Measurements from ENCODE around the gene NRN1. TPM values are rescaled to one million over a fixed set of nuclear protein-coding genes. Genes with fewer than 3 reads are reported as not detected.

The NRN1 gene
- total and polyA plus RNA-seq, 2 donors (not counting 3 experiments of a cell fraction or from before 2014, with no cell fraction given): 12.8 to 26.2 TPM

- DNase-seq (ENCODE audit: low read depth, low spot score) (no peak), FAIRE-seq (no peak)
- Histone ChIP-seq H3K27me3 (ENCODE audit: control insufficient read depth in 2 of 2, insufficient read depth in 2 of 2, low read length in 2 of 2) (peaks cover 34 to 85% of the 10 kb centered on the region in 2 experiments), H3K9ac (replicated peaks; ENCODE audit: extremely low read depth, insufficient read depth, low read length) (no peak overlapping the region), H3K4me3 (replicated peaks in 1 of 3; ENCODE audit: insufficient read depth in 1 of 3, low read depth in 1 of 3, low read length in 3 of 3) (no peak overlapping the region), H3K36me3 (ENCODE audit: control insufficient read depth in 2 of 2, extremely low read depth in 1 of 2, insufficient read depth in 2 of 2, low read length in 2 of 2) (no peaks in the 10 kb centered on the region), H3K9me3 (replicated peaks; ENCODE audit: control insufficient read depth, insufficient read depth, low read length) (no peaks in the 10 kb centered on the region), H3K4me1 (ENCODE audit: control insufficient read depth, extremely low read depth, insufficient read depth, low read length) (peaks cover 19% of the 10 kb centered on the region), H3K27ac (ENCODE audit: insufficient read depth, low read depth, low read length) (no peak overlapping the region), H3K79me2 (ENCODE audit: control insufficient read depth, insufficient read depth, low read length) (no peaks in the 10 kb centered on the region), H3K4me2 (ENCODE audit: insufficient read depth, low read length) (peak overlapping the region; percentile 67), H3K9me1 (replicated peaks; ENCODE audit: control insufficient read depth, extremely low read depth, insufficient read depth, low read length) (no peaks in the 10 kb centered on the region), H4K20me1 (replicated peaks; ENCODE audit: control insufficient read depth, extremely low read depth, insufficient read depth, low read length) (no peaks in the 10 kb centered on the region), H2AFZ (ENCODE audit: low read depth, low read length) (no peak overlapping the region)
- CTCF ChIA-PET: interaction anchor here (1.3 kb wide), 1 partner anchor 45 kb away, joined by 3 read pairs; no protein-coding TSS in a partner anchor
- dilution Hi-C loops (cut with MboI; ENCODE audit: extremely low pct_ligation_motif_present, low sequenced_read_pairs) (no loop called here), intact Hi-C loops (cut with micrococcal nuclease) (no loop called here)
- no TSS peak for BruUV-seq (replicated peaks)
- no peak for TF ChIP-seq MAX (IDR thresholded peaks at IDR 0.05; ENCODE audit: insufficient read depth, insufficient read length)
- TF ChIP-seq EZH2 (IDR thresholded peaks at IDR 0.05; ENCODE audit: borderline replicate concordance, low read depth, low read length, severe bottlenecking): peak; percentile 55
- POLR2A ChIA-PET: no interaction called here
Observed at GRCh38 chr6:6002005-6002847, 4.5 kb downstream of the NRN1 start.

- Histone ChIP-seq H3K4me3 (replicated peaks in 1 of 3; ENCODE audit: insufficient read depth in 1 of 3, low read depth in 1 of 3, low read length in 3 of 3) (no peak overlapping the region), H3K36me3 (ENCODE audit: control insufficient read depth in 2 of 2, extremely low read depth in 1 of 2, insufficient read depth in 2 of 2, low read length in 2 of 2) (no peaks in the 10 kb centered on the region), H3K9ac (replicated peaks; ENCODE audit: extremely low read depth, insufficient read depth, low read length) (no peak overlapping the region), H3K27me3 (ENCODE audit: control insufficient read depth in 2 of 2, insufficient read depth in 2 of 2, low read length in 2 of 2) (peaks cover 31 to 78% of the 10 kb centered on the region in 2 experiments), H4K20me1 (replicated peaks; ENCODE audit: control insufficient read depth, extremely low read depth, insufficient read depth, low read length) (no peaks in the 10 kb centered on the region), H3K4me2 (ENCODE audit: insufficient read depth, low read length) (no peak overlapping the region), H2AFZ (ENCODE audit: low read depth, low read length) (no peak overlapping the region), H3K4me1 (ENCODE audit: control insufficient read depth, extremely low read depth, insufficient read depth, low read length) (peaks cover 22% of the 10 kb centered on the region), H3K27ac (ENCODE audit: insufficient read depth, low read depth, low read length) (no peak overlapping the region), H3K79me2 (ENCODE audit: control insufficient read depth, insufficient read depth, low read length) (no peaks in the 10 kb centered on the region), H3K9me3 (replicated peaks; ENCODE audit: control insufficient read depth, insufficient read depth, low read length) (no peaks in the 10 kb centered on the region), H3K9me1 (replicated peaks; ENCODE audit: control insufficient read depth, extremely low read depth, insufficient read depth, low read length) (no peaks in the 10 kb centered on the region)
- no TSS peak for BruUV-seq (replicated peaks)
- CTCF ChIA-PET: no interaction called here
- no peak for FAIRE-seq
- dilution Hi-C loops (cut with MboI; ENCODE audit: extremely low pct_ligation_motif_present, low sequenced_read_pairs) (no loop called here), intact Hi-C loops (cut with micrococcal nuclease) (no loop called here)
- DNase-seq (ENCODE audit: low read depth, low spot score): no peak
- POLR2A ChIA-PET: no interaction called here
- TF ChIP-seq EZH2 (IDR thresholded peaks at IDR 0.05; ENCODE audit: borderline replicate concordance, low read depth, low read length, severe bottlenecking) (no peak), GATA2 (IDR thresholded peaks at IDR 0.05; ENCODE audit: insufficient read depth, insufficient read length, low read depth, low read length) (no peak), POLR2AphosphoS5 (IDR thresholded peaks at IDR 0.05; ENCODE audit: insufficient read depth, low read depth, low read length) (no peak), CTCF (IDR thresholded peaks at IDR 0.05; ENCODE audit: extremely low read depth in 1 of 2, insufficient read depth in 1 of 2, low read depth in 1 of 2, low read length in 2 of 2) (no peak), MAX (IDR thresholded peaks at IDR 0.05; ENCODE audit: insufficient read depth, insufficient read length) (no peak), MYC (IDR thresholded peaks at IDR 0.05; ENCODE audit: low read depth, low read length) (no peak), JUN (IDR thresholded peaks at IDR 0.05; ENCODE audit: borderline replicate concordance, insufficient read depth, insufficient read length, low read depth) (no peak)
Observed at GRCh38 chr6:6001443-6001842, 5.3 kb downstream of the NRN1 start.

All from endothelial cell of umbilical vein (primary cell).